ENCODE measurements around the gene CBY3.
A peak's percentile ranks its signal among the peaks of the same experiment; 100 is the strongest.
"Not testable (repeated sequence)": the region's sequence is repeated elsewhere in the genome, so short reads cannot be mapped to it uniquely, and the experiment has no call there.

CBY3 gene

DNA sequence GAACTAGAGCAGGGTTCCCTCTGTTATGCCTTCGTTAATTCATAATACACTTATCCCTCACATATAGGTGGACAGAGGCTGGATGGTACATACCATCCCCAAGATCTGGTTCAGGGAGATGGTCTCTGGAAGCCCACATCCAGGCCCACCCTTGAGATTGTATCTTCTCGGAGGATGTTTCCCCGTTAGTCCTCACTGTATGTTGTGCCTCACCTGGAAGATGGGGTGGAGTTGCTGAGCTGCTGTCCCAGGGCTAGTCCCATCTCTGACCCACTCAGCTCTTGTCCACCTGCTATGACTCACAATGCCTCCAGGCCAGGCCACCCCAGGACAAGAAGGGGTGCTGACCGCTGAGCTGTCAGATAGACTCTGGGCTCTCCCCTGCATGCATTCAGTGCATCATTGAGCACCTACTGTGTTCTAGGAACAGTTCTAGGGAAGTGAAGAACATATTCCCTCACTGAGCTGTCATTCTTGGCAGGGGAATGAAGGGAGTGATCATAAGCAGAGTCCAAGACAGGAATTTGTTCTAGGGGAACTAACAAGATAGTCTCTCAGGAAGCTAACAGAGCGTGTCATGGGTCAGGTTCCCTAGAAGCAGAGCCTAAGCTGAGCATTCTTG is at the start of gene CBY3:
Gene CBY3, minus strand, starts transcription at position 255 of the 622 bp plus-strand sequence. Its CDS starts 116 bp downstream, at position 139.
- no peak for DNase-seq

DNA sequence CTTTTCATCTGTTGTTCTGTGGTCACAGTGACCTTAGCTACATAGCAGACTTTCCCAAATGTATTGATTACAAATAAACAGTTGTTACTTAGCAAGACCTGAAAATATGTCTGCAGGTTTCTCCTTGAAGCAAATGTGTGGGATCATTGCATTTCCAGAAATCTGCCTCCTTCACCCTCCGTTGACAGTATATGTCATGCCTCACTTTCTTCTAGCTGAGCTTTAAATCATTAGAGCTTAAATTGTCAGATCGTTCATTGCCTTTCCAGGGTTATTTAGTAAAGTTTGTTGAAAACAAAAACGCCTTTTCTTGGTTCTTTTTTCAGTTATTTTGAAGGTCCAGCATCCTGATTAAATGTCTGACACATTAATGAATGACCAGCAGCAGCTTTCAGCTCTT is 49.5 kb upstream of the CBY3 start:
- no peak for DNase-seq

DNA sequence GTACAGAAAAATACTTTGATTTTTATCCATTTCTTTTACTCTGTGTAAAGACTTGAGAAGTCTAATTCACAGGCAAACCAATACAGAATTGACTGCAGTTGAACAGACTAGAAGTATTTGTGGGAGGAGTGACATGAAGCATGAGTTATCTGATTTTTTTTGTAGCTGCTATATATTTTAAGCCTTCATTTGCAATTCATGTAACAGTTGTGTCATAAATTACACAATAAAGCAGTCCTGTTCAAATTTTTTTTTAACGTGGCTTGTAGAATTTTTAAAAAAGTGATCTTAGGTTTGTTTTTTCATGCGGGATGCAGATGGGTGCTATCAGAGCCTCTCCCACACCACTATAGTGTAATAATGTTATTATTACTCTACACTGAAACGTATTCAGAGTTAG is 48.9 kb upstream of the CBY3 start:
- no peak for DNase-seq

DNA sequence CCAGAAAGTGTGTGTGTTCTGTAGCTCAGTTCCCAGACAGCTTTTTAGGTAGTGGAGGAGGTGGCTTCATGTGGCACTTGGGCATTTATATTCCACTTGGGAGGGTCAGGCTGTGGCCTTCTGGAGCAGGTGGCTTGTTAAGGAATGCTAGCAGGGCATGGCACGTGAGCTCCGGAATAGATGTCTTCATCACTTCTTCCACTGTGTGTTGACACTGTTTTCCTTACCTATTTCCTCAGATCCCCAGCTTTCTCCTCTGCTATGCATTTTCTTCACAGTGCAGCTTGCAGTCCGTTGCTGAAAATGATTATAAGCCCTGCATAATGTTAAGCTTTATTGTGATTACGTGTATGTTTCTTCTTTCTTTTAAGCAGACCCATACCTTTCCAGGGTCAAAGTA is 48.5 kb upstream of the CBY3 start:
- DNase-seq: no peak

DNA sequence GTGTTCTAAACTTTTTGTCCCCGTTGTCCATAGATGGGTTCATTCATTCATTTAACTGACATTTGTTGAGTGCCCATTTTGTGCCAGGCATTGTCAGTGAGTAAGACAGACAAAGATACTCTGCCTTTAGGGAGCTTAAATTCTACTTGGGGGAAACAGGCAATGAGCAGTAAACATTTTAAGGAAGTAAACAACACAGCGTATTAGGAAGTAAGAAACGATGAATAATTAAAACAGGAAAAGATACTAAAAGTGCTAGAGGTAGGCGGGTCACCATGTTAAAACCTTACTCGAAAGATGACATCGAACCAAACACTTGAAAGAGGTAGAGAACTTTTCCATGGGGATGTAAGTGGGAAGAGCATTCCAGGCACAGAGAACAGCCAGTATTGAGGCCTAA is 46.3 kb upstream of the CBY3 start:
- DNase-seq: no peak

DNA sequence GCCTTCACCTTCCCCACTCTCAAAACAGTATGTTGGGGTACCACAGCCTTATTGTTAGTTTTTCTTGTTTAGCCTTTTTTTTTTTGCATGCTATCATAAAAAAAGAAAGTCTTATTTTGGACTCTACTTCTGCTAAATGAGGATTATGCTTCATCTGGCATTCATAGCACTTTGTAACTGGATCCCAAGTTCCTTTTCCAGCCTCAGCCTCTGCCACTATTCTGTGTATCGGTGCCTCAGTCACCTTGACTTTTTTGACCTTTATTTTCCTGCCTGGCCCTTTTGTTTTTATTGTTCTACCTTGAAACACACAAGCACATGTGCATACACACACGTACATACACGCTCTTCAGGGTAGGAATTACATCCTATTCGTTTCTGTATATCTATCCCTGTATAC is 43.3 kb upstream of the CBY3 start:
- no peak for DNase-seq

DNA sequence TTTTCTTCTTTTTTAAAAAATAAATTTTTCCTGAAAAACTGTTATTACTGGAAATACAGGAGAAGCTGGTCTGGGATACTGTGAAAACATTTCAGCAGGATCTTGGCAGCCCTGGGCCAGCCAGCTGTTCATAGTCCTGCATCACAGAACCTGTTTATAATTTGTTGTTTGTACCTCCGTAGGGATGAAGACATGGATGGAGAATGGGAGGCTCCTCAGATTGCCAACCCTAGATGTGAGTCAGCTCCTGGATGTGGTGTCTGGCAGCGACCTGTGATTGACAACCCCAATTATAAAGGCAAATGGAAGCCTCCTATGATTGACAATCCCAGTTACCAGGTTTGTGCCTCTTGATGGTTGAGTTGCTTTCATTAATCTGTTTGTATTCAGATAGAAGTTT is 39.4 kb upstream of the CBY3 start:
- DNase-seq: no peak

DNA sequence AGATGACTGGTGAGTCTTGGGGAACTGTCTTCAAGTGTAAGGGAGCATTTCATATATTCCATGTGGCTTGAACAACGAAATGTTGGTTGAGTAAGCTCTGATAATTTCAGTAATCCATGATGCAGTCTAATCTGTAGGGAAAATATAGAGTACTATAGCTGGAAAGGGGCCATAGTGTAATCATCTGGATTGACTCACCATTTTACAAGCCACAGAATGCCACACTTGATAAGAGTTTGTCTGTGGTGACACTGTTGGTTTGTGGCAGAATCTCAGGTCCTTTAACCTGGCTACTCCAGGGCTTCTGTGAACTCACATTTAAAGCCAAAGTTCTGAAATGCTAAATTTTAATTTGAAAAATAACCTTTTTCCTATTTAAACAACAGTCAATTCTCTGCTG is 35.5 kb upstream of the CBY3 start:
- no peak for DNase-seq

DNA sequence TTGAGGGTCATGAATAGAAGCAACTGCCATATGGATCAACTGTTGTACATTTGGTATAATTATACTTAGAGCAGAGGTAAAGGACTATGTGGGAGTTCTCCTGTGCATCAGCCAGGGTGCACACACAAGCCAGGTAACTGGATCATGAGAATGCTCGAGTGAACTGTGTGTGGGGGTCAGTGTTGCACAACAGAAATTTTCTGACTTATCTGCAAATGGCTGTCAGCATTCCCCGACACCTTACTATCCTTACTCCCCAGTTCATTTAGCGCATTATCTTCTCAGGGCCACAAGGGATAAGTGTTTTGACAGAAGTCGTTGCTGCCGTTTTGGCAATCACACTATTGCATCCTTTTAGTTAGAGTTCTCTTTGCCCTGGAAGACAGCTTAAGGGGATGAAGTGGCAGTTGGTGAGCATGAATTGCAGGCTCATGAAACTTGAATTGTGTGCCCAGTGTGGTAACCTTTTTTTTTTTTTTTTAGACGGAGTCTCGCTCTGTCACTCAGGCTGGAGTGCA is 19.6 kb upstream of the CBY3 start:
- DNase-seq: no peak

DNA sequence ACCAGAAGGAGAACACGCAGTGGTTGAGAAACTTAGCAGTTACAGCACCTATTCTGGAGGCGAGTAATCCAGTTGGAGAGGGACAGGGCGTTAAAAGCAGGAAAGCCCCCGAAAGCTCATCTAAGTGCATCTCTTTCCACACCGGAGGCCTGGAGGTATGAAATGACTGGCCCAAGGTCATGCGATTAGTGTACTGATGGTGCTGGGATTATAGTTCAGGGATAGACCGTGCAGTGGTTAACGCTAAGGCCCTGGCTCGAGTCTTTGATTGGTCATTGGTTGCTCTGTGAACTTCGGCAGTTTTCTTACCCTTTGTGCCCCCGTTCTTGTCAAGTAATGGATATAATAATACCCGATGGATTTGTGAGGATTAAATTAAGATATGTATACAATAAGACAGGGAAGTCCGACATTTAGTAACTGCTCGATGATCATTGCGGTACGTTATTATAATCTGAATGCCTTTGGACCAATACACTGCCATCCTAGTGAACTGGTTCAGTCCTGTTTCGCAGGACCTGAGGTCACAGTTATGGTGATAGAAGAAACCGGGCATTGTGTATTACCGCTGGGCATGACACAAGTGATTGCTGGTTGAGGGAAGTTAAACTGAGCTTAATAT is 18.9 kb upstream of the CBY3 start:
- no peak for DNase-seq

DNA sequence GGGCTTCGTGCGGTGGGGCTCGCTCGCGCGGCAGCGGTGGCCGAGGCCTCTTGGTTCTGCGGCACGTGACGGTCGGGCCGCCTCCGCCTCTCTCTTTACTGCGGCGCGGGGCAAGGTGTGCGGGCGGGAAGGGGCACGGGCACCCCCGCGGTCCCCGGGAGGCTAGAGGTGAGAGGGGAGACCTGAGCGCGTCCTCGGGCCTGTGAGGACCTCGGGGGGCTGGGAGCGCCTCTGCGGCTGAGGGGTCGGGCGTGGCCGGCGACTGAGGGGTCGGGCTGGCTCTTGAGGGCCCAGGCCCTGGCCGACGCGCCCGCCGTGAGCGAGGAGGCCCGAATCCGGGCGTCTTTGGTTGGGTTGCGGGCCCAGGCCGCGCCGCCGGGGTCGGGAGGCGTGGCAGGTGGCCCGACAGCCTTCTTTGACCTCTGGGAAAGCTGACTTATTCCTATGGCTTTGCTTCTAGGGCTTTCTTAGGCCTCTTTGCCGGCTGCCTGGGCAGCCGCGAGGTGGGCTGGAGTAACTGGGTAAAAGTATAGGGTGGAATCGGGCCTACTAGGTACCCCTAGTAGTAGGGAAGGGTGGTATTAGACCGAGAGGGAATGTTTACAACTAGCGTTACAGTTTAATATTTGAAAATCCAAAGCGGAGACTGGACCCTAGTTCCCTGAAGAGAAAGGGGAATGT is 18.2 kb upstream of the CBY3 start, which contains the start of gene CANX:
Gene CANX, plus strand, starts transcription at position 33 of the 681 bp plus-strand sequence. CDS start 6,715 bp downstream, outside the sequence.
- no peak for DNase-seq

DNA sequence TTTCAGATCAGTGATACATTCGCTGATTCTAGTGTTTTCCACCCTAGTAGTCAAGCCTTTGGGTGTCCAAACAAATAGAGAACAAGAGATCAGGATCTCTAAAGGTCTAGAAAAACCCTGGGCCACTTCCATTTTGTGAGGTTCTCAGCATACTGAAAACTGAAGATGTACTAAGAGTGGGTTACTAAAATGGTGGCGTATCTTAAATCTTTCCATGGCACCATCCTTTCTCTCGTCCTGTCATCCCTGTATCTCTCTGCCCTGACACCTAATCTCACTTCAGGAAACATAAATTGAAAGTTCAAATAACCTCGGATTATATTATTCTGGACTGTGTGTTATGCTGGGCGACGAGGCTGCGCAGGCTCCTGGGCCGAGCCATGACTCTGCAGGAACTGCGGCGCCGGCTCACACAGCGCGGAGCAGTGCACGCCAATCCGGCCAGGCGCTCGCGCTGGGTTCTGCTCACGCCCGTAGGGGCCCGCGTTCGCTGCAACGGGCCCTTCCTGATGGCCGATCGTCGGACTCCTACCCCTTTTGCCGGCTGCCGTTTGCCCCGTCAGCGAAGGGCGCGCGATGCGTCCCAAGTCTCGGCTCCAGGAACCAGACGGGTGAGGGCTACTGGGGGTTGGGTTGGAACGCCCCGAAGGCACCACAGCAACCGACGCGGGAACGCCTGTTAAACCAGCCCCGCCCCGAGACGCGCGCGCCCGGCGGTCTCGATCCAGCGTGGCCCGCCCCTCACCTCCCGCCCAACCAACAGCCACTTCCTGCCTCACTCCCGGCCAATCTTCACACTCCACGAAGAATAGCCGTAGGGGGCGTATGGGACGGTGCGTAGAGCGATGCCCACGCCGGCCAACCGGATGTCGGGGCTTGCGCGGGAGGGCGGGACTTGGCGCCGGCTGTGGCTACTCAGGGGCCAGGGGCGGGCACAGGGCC is 17.4 kb upstream of the CBY3 start:
- DNase-seq: peak; percentile 98

DNA sequence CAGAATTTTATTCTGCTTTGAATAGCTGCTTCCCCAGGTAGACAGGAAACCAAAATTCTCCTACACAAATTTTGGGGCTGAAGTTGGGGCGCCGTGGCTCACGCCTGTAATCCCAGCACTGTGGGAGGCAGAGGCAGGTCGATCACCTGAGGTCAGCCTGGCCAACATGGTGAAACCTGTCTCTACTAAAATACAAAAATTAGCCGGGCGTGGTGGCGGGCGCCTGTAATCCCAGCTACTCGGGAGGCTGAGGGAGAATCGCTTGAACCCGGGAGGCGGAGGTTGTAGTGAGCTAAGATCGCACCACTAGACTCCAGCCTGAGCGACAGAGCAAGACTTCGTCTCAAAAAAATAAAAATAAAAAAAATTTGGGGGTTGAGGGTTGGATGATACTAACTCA is 16.7 kb upstream of the CBY3 start:
- not testable (repeated sequence) for DNase-seq

DNA sequence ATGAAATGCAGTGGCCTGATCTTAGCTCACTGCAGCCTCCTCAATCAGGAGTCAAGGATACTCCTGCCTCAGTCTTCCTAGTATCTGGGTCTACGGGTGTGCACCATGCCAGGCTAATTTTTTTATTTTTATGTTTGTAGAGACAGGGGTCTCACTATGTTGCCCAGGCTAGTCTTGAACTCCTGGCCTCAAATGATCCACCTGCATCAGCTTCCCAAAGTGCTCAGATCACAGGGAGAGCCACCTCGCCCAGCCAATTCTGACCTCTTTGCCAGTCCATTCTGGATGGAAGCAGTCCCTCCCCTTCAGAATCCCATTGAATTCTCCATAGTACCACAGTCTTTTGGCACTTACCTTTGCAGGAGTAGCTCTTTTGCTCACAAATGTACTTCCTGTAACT is 16.3 kb upstream of the CBY3 start:
- no peak for DNase-seq

DNA sequence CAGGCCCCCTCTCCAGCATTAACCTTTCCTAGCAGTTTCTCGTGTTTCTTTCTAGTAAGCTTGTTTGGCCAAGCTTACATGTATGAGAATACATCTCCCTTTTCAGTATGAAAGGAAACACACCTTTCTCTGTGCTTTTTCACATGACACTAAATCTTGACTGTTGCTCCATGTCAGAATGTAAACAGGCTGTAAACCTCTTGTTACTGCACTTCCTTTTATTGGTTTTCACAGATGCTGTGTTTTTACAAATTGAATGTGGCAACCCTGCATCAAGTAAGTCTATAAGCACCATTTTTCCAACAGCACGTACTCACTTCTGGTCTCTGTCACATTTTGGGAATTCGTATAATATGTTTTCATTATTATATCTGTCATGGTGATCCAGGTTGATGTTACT is 15.8 kb upstream of the CBY3 start:
- no peak for DNase-seq

DNA sequence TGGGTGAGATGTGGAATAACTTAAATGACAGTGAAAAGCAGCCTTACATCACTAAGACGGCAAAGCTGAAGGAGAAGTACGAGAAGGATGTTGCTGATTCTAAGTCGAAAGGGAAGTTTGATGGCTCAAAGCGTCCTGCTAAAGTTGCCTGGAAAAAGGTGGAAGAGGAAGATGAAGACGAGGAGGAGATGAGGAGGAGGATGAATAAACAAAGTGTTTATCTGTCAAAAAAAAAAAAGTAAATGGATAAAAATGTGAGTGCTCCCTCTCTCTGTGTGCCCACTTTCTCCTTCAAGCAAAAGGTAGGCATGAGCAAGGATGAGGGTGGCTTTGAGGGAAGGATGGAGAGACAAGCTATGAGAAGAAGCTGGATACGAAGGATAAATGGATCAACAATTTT is 13.7 kb upstream of the CBY3 start:
- DNase-seq: no peak

DNA sequence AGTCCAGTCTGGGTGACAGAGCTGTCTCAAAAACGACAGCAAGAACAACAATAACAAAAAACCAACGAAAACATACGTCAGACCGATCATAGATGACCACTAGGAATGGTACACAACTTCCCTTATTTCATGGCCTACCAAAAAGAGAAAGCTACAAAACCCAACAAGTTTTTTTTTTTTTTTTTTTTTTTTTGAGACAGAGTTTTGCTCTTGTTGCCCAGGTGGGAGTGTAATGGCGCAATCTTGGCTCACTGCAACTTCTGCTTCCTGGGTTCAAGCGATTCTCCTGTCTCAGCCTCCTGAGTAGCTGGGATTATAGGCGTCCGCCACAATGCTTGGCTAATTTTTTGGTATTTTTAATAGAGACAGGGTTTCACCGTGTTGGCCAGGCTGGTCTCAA is 8.4 kb upstream of the CBY3 start:
- not testable (repeated sequence) for DNase-seq

DNA sequence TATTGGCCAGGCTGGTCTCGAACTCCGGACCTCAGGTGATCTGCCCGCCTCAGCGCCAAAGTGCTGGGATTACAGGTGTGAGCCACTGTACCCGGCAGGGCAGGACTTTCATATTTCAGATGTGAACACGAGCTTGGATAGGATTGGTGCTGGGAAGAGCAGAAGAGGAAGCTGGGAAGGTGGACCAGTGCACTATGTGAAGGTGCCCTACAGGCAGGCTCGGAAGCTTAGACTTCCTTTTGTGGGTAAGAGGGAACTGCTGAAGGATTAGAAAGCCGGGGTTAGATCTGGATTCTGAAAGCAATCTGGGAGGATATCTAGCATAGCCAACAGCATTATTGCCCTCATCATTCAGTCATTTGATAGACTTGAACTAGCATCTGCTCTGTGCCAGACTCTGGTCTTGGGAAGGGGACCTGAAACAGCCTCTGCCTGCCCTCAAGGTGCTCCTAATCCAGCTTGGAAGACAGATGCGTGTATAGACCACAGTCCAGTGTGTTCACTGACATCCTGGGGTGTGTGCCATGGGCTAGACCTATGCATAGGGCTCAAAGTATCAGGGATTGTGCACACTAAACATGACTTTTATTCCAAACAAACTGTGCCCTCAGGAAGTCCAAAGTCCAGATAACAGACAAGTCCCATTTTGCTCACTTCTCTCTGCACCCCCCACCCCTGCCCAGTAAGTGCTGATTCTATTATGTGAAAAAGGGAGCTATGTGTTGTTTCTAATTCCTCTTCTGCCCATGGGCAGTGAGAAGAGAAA is 637 bp downstream of the CBY3 start:
- no peak for DNase-seq

DNA sequence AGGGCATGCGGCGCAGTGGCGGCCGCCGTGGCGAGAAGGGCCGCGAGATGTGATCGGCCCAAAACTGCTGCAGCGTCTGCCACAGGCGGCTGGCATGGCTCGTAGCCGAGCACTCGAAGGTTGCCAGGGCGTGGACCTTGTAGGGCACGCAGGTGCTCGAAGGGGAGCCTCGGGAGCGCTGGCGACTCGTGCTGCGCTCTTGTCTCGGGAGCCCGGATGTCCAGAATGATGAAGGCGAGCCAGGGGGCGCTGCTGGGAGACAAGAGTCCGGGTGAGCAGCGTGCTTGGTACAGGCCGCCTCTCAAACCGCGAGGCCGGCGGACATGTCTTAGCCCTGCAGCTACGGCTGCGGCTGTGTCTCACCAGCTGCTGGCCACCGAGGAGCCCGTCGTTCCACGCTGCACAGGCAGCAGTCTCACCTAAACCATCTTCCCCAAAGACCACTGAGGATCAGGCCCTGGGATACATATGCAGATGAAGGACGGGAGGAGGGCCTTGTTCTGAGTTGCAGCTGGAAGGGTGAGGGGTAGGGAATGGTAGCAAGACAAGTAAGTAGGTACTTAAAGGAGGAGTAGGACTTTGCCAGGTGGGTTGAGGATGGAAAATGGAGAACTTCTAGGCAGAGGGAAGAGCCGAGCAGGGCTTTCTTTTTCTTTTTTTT is 1.7 kb downstream of the CBY3 start:
- peak; percentile 61 for DNase-seq

DNA sequence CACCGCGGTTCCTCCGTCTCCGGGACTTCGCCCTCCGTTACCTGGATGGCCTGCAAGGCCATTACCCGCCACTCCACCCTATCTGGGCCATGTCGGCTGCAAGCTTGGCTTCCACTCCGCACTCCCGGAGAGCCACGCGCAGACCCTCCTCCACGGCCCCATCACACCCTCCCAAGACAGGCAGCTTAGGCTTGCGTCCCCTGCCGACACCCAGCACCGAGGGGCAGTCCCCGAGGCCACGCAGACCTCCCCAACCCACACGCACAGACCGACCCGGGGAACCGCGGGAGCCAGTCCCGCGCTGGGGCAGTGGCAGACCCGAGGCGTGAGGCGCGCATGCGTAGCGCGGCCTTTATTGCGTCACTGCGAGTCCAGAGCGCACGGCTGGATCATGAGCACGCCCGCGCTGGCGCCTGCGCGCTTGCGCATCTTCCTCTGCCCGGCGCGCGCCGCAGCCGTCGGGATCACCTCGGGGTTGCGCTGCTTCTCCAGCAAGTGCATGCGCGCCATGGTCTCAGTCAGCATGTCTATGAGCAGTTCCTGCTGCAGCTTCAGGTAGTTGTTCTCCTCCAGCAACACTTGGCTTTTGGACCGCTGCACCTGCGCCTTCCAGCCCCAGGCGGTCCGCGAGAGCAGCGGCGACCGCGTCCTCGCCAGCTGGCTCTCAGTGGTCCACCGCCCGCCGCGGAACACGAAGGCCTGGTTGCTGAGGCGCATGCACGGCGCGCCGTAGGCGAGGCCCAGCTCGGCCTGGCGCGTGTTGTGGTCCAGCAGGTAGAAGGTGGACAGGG is 2.4 kb downstream of the CBY3 start:
- DNase-seq: peak; percentile 92

DNA sequence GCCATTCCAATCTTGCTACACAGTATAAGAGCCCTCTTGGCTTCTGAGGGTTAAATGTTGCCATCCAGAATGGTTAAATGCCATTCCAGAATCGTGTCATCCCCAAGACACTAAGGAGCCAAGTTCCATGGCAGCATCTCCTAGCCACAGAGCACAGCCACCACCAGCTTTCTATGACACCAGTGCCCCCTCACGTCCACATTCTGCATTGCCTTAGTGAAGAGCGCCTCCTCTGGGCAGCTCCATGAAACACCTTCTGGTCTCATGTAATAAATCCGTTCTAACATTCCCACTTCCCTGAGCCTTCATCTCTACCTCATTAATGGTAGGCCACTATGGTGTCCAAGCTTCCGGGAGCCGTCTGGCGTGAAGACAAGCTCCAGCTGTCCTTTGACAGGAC is 12.4 kb downstream of the CBY3 start:
- DNase-seq: peak; percentile 37

Measured in activated CD4-positive, alpha-beta T cell treated with anti-CD3 and anti-CD28 coated beads, Interleukin-2, amount 50 U/mL, for 1 hour (primary cell).